Activated CD4-positive, alpha-beta memory T cell treated with anti-CD3 and anti-CD28 coated beads, Interleukin-2, amount 10 ng/mL, durations not matched to agents 7 days and 5 days (primary cell): Measurements from ENCODE around the gene MAGEA1. TPM values are rescaled to one million over a fixed set of nuclear protein-coding genes. Genes with fewer than 3 reads are reported as not detected.

Experiments
- CTCF ChIA-PET: fragments of 350-600 bp; sonication (Branson Sonifier 250); formaldehyde crosslinking; loops from one replicate; lab custom pipeline; 2021; ENCODE audit warnings: antibody characterized with exemption, inconsistent platforms; lab: Charles Lee
- POLR2A ChIA-PET: fragments of 350-600 bp; sonication (Branson Sonifier 250); formaldehyde crosslinking; loops from one replicate; lab custom pipeline; 2021; ENCODE audit warnings: antibody characterized with exemption; lab: Charles Lee
- DNase-seq: peaks from one replicate; pipeline ENCODE4 v3.0.0-alpha.2; 2020
- H3K27ac Mint-ChIP-seq: one replicate; pipeline ENCODE4 v1.8.0; 2021; ENCODE audit warnings: mild to moderate bottlenecking, mixed read lengths
- H3K27me3 Mint-ChIP-seq: one replicate; pipeline ENCODE4 v1.8.0; 2021; ENCODE audit warnings: mixed read lengths
- H3K36me3 Mint-ChIP-seq: one replicate; pipeline ENCODE4 v1.8.0; 2021; ENCODE audit warnings: low read depth, mixed read lengths
- H3K4me1 Mint-ChIP-seq: one replicate; pipeline ENCODE4 v1.8.0; 2021; ENCODE audit warnings: mixed read lengths
- H3K4me3 Mint-ChIP-seq: one replicate; pipeline ENCODE4 v1.8.0; 2021; ENCODE audit warnings: mild to moderate bottlenecking, mixed read lengths
- H3K9me3 Mint-ChIP-seq: one replicate; pipeline ENCODE4 v1.8.0; 2021; ENCODE audit warnings: mixed read lengths
- total RNA-seq, 2 experiments: library from RNA; stranded (reverse); gene quantifications; one replicate each; pipeline ENCODE4 v1.2.3, GENCODE V29; 2021

Gene MAGEA1
- total RNA-seq, 2 experiments from 2014 or later, result not detected

DNA sequence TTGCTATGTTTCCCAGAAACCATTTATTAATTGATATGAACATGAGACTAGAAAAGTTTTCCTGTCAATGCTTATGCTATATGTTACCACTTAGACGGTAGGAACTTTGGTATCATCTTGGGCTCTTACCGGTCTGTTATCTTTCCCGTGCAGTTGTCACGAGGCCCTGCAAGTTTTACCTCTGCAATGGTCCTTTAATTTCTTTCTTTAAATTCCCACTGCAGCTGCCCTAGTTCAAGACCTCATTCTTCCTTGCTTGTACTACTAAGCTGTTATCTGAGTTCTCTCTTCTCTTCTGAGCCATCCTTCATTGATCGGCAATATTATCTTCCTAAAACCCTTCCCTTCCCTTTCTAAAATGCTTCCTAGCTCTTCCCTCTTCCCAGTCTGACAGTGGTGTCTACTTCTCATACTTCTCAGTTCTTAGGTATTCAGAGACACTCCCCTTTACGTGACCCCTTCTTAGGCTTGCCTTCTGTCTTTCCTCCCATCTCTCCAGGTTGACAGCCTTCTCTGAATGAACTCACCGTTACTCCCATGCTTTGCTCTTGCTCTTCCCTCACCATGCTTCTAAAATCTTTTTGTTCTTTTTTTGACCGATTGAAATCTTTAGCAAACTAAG is 27.5 kb downstream of the MAGEA1 start:
- no peaks in the 10 kb centered on the region for H3K36me3 Mint-ChIP-seq
- DNase-seq, result no peak
- ChIA-PET POLR2A (no interaction called here), CTCF (no interaction called here)
- H3K4me3 Mint-ChIP-seq, result no peak overlapping the region
- H3K4me1 Mint-ChIP-seq, result no peaks in the 10 kb centered on the region
- H3K27ac Mint-ChIP-seq, result no peak overlapping the region
- peaks cover 27% of the 10 kb centered on the region for H3K27me3 Mint-ChIP-seq
- H3K9me3 Mint-ChIP-seq, result no peaks in the 10 kb centered on the region

- POLR2A ChIA-PET, result no interaction called here
- Mint-ChIP-seq H3K4me3 (no peak overlapping the region), H3K4me1 (no peaks in the 10 kb centered on the region), H3K9me3 (peaks cover 3% of the 10 kb centered on the region), H3K36me3 (no peaks in the 10 kb centered on the region), H3K27me3 (peaks cover 29% of the 10 kb centered on the region), H3K27ac (no peak overlapping the region)
- DNase-seq, result no peak
- CTCF ChIA-PET, result no interaction called here
Observed at GRCh38 chrX:153209347-153209746, 30.3 kb downstream of the MAGEA1 start.

GRCh38 chrX:153214934-153215333 is 35.9 kb downstream of the MAGEA1 start:
- Mint-ChIP-seq H3K4me3 (no peak overlapping the region), H3K4me1 (no peaks in the 10 kb centered on the region), H3K27me3 (peaks cover 20% of the 10 kb centered on the region), H3K36me3 (no peaks in the 10 kb centered on the region), H3K27ac (no peak overlapping the region), H3K9me3 (peaks cover 3% of the 10 kb centered on the region)
- no peak for DNase-seq
- ChIA-PET CTCF (no interaction called here), POLR2A (no interaction called here)

- Mint-ChIP-seq H3K4me1 (no peaks in the 10 kb centered on the region), H3K4me3 (no peak overlapping the region)
- CTCF ChIA-PET, result no interaction called here
Observed at GRCh38 chrX:153216926-153217325, 37.8 kb downstream of the MAGEA1 start.

DNA sequence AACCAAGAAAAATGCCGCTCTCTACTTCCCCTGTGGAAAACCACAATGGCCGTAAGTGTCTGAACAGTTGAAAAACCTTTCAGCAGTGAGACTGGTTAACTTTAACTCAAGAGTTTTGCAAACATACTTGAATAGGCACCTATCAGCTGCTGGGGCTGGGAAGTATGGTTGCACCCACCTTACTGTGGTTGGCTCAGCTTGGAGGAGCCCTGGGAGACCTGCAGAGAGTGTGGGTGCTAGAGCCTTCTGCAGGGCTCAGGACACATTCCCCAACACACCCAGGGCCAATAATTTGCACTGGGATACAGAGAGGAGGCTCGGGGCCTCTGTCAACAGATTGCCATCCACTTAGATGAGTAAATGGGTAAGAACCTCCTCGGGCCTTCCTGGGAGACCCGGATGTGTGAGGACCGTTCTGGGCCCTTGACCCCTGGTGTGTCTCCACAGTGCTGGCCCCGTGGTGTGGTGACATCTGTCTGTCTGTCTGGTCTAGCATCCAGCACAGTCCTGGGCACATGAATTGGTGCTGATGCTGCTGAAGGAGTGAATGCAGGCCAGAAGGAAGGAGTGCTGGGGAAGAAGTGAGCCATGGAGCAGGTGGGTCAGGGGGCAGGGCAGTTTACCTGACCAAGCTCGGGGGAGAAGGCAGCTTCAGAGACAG is 46.5 kb downstream of the MAGEA1 start:
- Mint-ChIP-seq H3K36me3 (no peaks in the 10 kb centered on the region), H3K9me3 (no peaks in the 10 kb centered on the region), H3K4me1 (no peaks in the 10 kb centered on the region), H3K4me3 (no peak overlapping the region), H3K27ac (no peak overlapping the region), H3K27me3 (peaks cover 17% of the 10 kb centered on the region)
- POLR2A ChIA-PET, result no interaction called here
- no peak for DNase-seq
- CTCF ChIA-PET, result no interaction called here

More at GRCh38 chrX:153216926-153217325, 37.8 kb downstream of the MAGEA1 start:
- peaks cover 3% of the 10 kb centered on the region for H3K9me3 Mint-ChIP-seq
- no peaks in the 10 kb centered on the region for H3K36me3 Mint-ChIP-seq
- POLR2A ChIA-PET, result no interaction called here
- DNase-seq, result no peak
- H3K27ac Mint-ChIP-seq, result no peak overlapping the region
- H3K27me3 Mint-ChIP-seq, result peaks cover 15% of the 10 kb centered on the region

GRCh38 chrX:153226344-153227185 is 47.5 kb downstream of the MAGEA1 start:
- peaks cover 17% of the 10 kb centered on the region for H3K27me3 Mint-ChIP-seq
- H3K27ac Mint-ChIP-seq, result no peak overlapping the region
- DNase-seq, result no peak
- H3K36me3 Mint-ChIP-seq, result no peaks in the 10 kb centered on the region
- no peaks in the 10 kb centered on the region for H3K9me3 Mint-ChIP-seq
- H3K4me3 Mint-ChIP-seq, result no peak overlapping the region
- H3K4me1 Mint-ChIP-seq, result no peaks in the 10 kb centered on the region
- POLR2A ChIA-PET, result no interaction called here
- CTCF ChIA-PET, result no interaction called here

Other genes with a start within 250 kb of the MAGEA1 start
- under 1 TPM; 0.23 to 0.33 TPM for gene PNMA5, start 185.2 kb upstream of the MAGEA1 start, total RNA-seq
- 1 to 10 TPM; 3.3 to 3.6 TPM for gene PNMA3, start 122.8 kb upstream of the MAGEA1 start, total RNA-seq
- gene PNMA6A, start 106.8 kb upstream of the MAGEA1 start, total RNA-seq, result under 1 TPM; 0.20 to 0.25 TPM
- gene PNMA6F, start 142.5 kb downstream of the MAGEA1 start, total RNA-seq, result not detected
- 10 to 100 TPM; 16.6 to 16.7 TPM for gene ZNF275, start 154.9 kb downstream of the MAGEA1 start, total RNA-seq
- gene PNMA6E, start 222.1 kb downstream of the MAGEA1 start, total RNA-seq, result not detected
- gene ZFP92, start 232.2 kb downstream of the MAGEA1 start, total RNA-seq, result 1 to 10 TPM; 1.7 to 1.9 TPM